Measurements from ENCODE around the gene MRTFA.
"Not testable (repeated sequence)": the region's sequence is repeated elsewhere in the genome, so short reads cannot be mapped to it uniquely, and the experiment has no call there.

MRTFA gene

DNA sequence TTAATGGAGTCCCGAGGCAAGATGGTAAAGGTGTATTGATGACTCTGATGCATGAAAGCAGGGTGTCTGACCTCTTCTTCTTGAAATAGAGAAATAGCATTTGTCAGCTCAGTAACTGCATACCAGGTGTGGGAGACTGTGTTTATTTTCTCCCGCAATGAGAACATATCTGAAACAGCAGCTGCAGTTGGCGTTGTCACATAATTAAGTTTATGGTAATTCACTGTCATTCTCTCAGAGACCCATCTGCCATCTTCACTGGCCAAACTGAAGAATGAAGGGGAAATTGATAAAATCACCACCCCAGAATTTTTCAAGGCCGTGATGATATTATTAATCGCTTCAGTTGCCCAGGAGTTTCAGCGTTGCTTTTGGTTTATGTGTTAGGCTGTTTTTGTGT lies 22.6 kb upstream of the MRTFA start:
- no peak for DNase-seq (ENCODE audit: low read depth in 3 of 3)

DNA sequence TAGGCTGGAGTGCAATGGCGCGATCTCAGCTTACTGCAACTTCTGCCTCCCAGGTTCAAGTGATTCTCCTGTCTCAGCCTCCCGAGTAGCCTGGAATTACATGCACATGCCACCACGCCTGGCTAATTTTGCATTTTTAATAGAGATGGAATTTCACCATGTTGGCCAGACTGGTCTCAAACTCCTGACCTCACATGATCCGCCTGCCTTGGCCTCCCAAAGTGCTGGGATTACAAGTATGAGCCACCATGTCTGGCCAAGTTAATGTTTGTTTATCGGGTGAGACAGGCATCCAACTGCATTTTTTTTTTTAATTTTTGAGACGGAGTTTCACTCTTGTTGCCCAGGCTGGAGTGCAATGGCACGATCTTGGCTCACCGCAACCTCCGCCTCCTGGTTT lies 20.1 kb upstream of the MRTFA start:
- not testable (repeated sequence) for DNase-seq (ENCODE audit: low read depth in 3 of 3)

GRCh38 chr22:40655941-40656340 lies 19.4 kb upstream of the MRTFA start:
- not testable (repeated sequence) for DNase-seq (ENCODE audit: low read depth in 3 of 3)

DNA sequence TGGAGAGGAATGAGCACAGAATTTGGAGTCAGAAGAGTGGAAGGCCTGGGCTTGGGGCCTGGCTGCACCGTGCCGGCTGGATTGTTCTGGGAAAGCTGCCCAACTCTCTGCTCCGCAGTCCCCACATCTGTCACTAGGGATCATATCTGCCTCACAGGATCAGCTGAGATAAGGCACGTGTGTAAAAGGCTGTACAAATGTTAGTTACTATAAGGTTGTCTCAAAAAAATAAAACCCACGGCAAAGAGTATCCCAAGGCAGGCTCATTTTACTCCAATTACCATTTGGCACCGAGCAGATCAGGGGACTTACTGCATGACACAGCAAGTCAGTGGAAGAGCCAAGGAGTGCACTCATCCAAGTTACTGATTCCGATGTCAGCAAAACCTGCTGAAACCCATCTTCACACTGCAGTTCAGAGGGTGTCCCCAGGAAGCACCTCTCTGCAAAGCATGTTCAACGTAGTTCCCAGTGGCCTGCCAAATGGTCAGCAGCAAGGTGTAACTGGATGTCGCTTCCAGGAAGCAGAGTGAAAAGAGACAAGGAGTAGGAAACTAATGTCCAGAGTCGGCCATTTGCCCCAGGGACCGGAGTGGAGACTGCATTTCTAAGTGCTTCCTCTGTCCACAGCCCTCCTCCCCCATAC lies 18.1 kb upstream of the MRTFA start:
- no peak for DNase-seq (ENCODE audit: low read depth in 3 of 3)

DNA sequence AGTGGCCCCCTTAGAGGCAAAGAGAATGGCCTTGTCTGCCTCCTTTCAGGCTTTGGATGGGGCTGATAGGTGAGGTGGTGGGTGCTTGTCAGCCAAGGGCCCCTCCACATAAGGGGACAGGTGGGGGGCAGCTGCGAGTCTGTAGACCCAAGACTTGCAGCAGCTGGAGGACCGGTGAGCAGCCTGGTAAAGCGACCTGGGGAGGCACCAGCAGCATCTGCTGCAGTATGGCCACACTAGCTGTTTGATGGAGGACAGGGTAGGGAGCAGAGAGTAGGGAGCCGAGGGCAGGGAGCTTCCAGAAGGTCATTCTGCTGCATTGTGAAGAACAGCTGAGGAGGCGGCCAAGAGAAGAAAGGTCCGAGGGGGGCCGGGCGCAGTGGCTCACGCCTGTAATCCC lies 16.8 kb upstream of the MRTFA start:
- no peak for DNase-seq (ENCODE audit: low read depth in 3 of 3)

DNA sequence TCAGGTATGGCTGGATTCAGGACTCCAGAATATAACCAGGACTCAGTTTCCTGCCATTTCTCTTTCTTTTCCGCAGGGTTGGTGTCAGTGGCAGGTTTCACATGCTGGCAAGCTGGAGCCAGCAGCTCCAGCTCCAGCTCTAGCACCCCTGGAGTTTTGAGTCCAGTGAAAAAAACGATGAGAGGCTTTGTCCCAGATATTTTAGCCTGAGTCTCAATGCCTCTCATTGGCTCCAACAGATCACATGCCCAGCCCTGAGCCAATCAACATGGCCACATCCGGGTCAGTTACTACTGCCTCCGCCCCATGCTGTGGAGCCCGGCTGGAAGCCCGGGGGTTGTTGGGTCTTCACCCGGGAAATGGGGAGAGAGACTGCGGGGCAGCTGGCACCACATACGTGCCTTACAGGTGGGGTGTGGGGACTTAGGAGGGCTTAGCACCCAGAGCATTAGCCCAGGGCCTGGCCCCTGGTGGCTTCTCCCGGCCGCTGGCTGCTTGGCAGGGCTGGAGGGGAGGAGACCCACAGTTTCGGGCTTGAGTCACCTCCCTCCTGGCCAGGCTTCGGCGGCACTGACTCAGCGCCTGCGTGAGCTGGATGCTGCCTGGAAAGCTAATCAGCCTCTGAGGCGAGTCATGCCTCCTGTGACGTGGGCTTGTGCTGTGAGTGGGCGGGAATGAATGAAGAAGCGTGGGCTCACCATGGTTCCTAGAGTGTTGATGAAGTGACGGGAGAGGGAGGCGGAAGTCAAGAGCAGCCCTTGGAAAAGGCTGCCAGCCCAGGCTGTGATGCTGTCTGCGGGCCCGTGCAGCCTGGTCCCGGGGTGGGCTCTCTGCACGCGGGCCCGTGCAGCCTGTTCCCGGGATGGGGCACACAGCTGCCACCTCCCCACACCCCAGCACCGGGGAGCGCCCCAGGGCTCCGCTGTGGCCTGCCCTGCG lies 15.3 kb upstream of the MRTFA start:
- peak; percentile 59 to 74 (median 72) for DNase-seq (ENCODE audit: low read depth in 3 of 3)

- no peak for DNase-seq (ENCODE audit: low read depth in 3 of 3)
Observed at GRCh38 chr22:40651057-40651456, 14.5 kb upstream of the MRTFA start.

DNA sequence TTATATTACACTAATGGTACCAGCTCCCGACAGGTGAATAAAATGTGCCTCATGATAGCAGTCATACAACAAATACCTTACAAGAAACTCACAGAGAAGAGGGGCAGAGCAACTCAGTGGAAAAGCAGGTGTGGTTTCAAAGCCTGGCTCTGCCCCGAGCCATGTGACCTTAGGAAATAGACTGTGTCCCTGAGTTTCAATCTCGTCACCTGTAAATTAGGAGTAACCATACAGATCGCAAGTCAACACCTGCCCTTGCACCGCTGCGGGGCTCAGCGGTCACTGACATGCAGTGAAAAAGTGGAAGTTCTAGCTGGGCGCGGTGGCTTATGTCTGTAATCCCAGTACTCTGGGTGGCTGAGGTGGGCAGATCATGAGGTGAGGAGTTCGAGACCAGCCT lies 11.9 kb upstream of the MRTFA start:
- no peak for DNase-seq (ENCODE audit: low read depth in 3 of 3)

- no peak for DNase-seq (ENCODE audit: low read depth in 3 of 3)
Observed at GRCh38 chr22:40645579-40646197, 9.2 kb upstream of the MRTFA start.

DNA sequence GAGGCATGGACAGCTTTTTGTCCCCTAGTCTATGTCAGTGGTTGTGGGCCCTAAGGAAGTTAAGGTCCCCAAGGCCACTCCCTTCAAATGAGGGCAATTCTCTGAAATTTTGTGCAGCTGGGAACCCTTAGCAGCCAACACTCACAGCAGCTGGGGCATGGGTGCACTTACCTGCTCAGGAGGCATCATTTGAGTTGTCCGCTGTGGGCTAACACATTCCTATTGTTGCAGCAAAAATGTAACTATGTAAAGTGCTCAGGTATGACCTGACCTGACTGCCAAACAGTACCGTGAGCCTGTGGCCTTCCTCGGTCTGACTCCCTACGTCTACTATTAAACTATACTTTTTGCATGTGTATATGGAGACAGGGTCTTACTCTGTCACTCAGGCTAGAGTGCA lies 5.8 kb upstream of the MRTFA start:
- no peak for DNase-seq (ENCODE audit: low read depth in 3 of 3)

DNA sequence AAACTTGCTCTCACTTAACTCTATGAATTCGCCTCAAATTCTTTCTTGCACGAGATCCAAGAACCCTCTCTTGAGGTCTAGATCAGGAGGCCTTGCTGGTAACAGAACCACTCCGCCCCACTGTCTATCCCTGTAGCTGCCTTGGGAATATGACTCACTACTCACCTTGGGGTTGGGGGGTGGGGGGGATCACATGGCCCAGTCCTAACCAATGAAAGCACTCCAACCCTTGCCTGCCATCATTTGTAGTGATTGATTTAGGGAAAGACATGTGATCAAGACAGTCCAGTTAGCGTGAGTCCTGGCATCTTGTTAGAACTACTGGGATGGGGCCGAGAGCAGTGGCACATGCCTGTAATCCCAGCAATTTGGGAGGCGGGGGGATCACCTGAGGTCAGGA lies 4.8 kb upstream of the MRTFA start:
- no peak for DNase-seq (ENCODE audit: low read depth in 3 of 3)

- no peak for DNase-seq (ENCODE audit: low read depth in 3 of 3)
Observed at GRCh38 chr22:40638261-40638660, 1.7 kb upstream of the MRTFA start.

- peak in 2 of 3 experiments; percentile 36 to 43 for DNase-seq (ENCODE audit: low read depth in 3 of 3)
Observed at GRCh38 chr22:40637183-40638150, 948 bp upstream of the MRTFA start.

GRCh38 chr22:40635940-40636379 lies 559 bp downstream of the MRTFA start:
- DNase-seq (ENCODE audit: low read depth in 3 of 3): peak in 1 of 3 experiments; percentile 12

DNA sequence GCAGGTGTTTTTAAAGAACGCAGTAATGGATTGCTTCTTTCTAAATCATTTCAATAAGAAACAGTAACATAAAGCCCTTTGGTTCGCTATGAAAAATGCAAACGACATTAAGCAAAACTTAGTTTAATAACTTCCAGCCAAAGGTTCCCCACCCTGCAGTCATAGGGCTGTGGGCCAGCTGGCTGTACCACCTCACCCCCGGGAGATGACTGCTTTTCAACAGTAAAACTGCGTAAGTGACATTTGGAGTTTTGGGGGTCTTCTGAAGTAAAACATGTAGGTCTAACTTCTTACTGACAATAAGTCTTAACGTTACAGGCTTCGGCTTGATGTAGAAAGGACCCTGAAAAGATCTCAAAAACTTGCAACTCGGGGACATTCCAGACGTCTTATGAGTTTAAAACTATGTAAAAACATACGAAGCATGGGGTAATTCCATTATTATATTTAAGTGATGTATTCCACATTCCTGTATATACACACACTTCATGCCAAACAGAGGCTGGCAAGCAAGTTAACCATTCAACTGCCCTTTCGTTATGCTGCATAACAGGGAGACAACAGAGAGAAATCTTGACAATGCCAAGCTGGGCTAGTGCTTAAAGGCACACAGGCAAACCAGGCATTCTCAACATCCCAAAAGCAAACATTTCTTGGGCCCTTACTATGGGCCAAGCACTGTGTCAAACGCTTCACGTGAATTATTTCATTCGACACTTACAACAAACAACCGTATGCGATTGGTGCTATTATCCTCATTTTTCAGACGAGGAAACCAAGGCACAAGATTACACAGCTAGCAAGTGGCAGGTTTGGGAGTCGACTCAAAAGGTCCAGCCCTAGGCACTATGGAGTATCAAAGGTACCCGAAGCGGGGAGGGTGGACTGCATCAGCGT lies 1.2 kb downstream of the MRTFA start:
- no peak for DNase-seq (ENCODE audit: low read depth in 3 of 3)

DNA sequence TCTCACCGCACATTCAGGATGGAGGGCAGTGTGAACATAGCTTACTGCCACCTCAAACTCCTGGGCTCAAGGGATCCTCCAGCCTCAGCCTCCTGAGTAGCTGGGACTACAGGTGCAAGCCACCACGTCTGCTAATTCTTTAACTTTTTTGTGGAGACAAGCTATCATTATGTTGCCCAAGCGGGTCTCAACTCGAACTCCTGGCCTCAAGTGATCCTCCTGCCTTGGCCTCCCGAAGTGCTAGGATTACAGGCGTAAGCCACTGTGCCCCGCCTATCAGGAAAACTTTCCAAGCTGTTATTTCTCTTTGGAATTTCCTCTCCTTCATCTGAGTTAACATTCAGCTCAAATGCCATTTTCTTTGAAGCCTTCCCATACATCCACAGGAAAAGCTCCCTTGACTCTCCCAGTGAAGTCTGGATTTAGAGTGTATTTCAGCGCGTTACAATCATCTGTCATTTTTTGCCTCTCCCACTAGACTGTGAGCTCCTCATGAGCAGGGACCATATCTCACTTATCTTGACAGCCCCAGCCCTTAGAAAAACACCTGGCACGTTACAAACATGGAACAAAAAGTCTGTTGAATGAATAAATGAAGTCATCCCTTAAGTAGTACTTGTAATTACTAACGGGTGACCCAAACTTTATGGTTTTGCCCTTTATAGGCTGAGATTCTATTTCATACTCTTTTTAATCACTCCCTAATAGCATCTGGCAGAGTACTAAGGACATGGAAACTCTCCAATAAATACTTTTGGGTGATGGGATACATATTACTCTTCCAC lies 2.2 kb downstream of the MRTFA start:
- no peak for DNase-seq (ENCODE audit: low read depth in 3 of 3)

DNA sequence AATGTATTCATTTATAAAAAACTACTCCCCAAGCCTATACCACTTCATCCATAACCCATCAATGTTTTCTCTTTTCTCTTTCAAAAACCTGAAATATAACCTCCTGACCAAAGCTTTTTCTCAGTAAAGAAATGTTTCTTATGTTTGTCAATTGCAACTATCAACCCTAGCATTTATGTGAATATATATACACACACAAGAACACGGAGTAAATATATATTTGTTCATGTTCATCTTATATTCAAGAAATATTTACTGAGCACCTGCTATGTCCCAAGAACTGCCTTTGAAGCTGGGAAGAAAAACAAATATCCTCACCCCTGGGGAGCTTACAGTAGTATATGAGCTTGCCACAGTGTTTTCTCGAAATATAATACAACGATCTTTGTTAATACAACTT lies 3.5 kb downstream of the MRTFA start:
- no peak for DNase-seq (ENCODE audit: low read depth in 3 of 3)

DNA sequence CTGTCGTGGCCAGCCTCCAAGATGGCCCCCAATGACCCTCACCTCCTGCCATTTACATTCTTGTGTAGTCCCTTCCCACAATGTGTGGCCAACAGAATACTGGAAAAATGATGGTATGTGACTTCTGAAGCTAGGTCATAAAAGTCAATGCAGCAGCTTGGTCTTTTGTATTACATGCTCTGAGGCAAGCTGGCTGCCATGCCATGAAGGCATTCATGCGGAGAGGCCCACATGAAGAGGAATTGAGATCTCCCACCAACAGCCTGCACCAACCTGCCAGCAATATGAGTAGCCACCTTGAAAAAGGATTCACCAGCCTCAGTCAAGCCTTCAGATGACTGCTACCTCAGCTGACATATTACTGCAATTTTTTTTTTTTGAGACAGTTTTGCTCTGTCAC lies 4.6 kb downstream of the MRTFA start:
- no peak for DNase-seq (ENCODE audit: low read depth in 3 of 3)

GRCh38 chr22:40628354-40629042 lies 8.0 kb downstream of the MRTFA start:
- no peak for DNase-seq (ENCODE audit: low read depth in 3 of 3)
